RKO (cell line): ENCODE measurements around the gene SCAP.

Experiments
- DNase-seq: peaks from one replicate; pipeline ENCODE4 v3.0.0-alpha.2; 2016; ENCODE audit warnings: low spot score

The SCAP gene

GRCh38 chr3:47413751-47414150, 62.0 kb downstream of the SCAP start:
- DNase-seq, result no peak

DNA sequence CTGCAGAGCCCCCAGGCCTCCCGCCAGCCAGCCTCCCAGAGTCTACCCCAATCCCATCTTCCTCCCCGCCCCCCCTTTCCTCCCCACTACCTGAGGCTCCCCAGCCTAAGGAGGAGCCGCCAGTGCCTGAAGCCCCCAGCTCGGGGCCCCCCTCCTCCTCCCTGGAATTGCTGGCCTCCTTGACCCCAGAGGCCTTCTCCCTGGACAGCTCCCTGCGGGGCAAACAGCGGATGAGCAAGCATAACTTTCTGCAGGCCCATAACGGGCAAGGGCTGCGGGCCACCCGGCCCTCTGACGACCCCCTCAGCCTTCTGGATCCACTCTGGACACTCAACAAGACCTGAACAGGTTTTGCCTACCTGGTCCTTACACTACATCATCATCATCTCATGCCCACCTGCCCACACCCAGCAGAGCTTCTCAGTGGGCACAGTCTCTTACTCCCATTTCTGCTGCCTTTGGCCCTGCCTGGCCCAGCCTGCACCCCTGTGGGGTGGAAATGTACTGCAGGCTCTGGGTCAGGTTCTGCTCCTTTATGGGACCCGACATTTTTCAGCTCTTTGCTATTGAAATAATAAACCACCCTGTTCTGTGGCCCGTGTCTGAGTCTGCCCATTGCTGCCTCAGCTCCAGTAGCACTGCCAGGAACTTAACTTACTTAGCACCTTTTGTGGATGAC, 62.8 kb downstream of the SCAP start:
- no peak for DNase-seq

DNA sequence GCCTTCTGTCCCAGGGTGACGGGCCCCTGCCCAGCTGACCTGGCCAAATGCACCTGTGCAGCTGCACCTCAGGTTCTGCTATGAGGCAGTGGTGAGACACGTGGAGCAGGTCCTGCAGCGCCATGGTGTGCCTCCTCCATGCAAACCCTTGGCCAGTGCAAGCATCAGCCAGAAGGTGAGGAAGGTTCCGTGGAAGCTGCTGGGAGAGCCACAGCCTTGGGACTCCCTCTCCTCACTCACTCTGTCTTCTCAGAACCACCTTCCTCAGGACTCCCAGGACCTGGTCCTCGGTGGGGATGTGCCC, 63.3 kb downstream of the SCAP start:
- DNase-seq, result no peak

DNA sequence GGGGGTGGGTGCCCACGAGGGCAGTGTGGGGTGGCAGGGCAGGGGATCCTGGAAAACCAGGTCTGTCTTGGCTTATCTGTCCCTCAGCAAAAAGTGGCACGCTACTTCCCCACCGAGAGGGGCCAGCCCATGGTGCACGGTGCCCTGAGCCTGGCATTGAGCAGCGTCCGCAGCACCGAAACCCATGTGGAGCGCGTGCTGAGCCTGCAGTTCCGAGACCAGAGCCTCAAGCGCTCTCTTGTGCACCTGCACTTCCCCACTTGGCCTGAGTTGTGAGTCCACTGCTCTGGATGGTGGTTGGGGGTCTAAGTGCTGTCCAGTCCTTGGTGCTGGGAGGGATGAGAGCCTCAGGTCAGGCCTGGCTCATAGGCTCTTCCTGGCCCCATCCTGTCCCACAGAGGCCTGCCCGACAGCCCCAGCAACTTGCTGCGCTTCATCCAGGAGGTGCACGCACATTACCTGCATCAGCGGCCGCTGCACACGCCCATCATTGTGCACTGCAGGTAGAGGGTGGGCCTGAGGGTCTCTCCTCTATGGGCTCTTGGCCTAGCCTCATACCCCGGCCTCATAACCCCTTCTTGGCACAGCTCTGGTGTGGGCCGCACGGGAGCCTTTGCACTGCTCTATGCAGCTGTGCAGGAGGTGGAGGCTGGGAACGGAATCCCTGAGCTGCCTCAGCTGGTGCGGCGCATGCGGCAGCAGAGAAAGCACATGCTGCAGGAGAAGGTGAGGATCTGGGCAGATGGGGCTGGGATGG, 63.9 kb downstream of the SCAP start:
- no peak for DNase-seq

- no peak for DNase-seq
Observed at GRCh38 chr3:47410801-47411646, 64.7 kb downstream of the SCAP start.

GRCh38 chr3:47410417-47410720, 65.4 kb downstream of the SCAP start:
- DNase-seq, result no peak

DNA sequence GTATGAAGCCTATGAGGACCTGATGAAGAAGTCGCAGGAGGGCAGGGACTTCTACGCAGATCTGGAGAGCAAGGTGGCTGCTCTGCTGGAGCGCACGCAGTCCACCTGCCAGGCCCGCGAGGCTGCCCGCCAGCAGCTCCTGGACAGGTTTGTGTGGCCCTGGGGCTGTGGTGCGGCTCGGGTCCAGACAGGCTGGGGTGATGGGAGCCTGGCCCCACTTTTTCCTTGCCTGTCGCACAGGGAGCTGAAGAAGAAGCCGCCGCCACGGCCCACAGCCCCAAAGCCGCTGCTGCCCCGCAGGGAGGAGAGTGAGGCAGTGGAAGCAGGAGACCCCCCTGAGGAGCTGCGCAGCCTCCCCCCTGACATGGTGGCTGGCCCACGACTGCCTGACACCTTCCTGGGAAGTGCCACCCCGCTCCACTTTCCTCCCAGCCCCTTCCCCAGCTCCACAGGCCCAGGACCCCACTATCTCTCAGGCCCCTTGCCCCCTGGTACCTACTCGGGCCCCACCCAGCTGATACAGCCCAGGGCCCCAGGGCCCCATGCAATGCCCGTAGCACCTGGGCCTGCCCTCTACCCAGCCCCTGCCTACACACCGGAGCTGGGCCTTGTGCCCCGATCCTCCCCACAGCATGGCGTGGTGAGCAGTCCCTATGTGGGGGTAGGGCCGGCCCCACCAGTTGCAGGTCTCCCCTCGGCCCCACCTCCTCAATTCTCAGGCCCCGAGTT, 65.9 kb downstream of the SCAP start:
- DNase-seq, result no peak

DNA sequence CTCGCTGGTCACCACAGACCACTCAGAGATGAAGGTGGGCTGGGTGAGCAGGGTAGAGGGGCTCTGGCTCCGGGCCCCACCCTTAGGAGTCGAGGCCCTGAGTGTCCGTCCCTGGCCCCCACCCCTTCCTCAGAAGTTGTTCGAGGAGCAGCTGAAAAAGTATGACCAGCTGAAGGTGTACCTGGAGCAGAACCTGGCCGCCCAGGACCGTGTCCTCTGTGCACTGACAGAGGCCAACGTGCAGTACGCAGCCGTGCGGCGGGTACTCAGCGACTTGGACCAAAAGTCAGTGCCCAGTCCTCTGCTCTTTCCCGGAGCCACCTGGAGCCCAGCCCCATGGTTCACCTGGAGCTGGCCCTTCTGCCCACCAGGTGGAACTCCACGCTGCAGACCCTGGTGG, 66.5 kb downstream of the SCAP start:
- DNase-seq, result no peak

DNA sequence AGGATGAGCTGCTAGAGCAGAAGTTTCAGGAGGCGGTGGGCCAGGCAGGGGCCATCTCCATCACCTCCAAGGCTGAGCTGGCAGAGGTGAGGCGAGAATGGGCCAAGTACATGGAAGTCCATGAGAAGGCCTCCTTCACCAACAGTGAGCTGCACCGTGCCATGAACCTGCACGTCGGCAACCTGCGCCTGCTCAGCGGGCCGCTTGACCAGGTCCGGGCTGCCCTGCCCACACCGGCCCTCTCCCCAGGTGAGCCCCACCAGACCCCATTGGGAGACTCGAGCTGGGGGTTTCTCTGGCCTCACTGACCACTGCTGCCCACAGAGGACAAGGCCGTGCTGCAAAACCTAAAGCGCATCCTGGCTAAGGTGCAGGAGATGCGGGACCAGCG, 66.9 kb downstream of the SCAP start:
- no peak for DNase-seq

DNA sequence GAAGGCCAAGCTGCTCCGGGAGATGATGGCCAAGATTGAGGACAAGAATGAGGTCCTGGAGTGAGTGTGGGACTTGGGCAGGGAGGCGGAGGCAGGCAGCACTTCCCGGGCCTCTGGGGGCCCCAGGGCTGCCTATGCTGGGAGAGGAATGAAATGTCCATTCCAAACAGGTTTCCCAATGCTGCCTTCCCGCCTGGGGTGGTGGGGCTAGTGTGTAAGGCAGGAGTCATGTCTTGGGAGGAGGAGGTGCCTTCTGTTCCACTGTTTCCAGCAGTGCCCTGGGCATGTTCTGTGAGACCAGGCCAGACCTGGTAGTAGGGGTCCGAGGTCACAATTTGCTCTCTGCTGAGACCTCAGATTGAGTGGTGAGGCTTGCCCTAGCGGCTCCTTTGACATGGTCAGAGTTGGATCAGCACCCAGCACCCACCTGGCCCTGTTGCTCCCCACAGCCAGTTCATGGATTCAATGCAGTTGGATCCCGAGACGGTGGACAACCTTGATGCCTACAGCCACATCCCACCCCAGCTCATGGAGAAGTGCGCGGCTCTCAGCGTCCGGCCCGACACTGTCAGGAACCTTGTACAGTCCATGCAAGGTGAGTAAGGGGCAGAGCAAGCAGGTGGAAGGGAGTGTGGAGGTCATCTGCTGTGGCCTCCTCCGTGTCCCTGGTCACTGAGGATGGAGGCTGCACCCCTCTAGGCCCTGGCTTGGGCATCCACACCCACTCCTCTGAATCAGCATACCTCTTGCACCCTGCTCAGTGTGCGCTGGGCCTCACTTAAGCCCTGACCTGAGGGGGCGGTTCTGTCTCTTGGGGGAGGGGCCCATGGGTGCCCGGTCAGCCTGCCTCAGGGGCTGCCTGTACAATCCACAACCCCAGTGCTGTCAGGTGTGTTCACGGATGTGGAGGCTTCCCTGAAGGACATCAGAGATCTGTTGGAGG, 67.6 kb downstream of the SCAP start:
- DNase-seq, result no peak

GRCh38 chr3:47407237-47407636, 68.5 kb downstream of the SCAP start:
- no peak for DNase-seq

GRCh38 chr3:47406762-47407149, 69.0 kb downstream of the SCAP start:
- no peak for DNase-seq

GRCh38 chr3:47405820-47406761, 69.7 kb downstream of the SCAP start:
- DNase-seq, result no peak

- no peak for DNase-seq
Observed at GRCh38 chr3:47404955-47405790, 70.6 kb downstream of the SCAP start.

GRCh38 chr3:47404431-47404876, 71.3 kb downstream of the SCAP start:
- DNase-seq, result no peak

DNA sequence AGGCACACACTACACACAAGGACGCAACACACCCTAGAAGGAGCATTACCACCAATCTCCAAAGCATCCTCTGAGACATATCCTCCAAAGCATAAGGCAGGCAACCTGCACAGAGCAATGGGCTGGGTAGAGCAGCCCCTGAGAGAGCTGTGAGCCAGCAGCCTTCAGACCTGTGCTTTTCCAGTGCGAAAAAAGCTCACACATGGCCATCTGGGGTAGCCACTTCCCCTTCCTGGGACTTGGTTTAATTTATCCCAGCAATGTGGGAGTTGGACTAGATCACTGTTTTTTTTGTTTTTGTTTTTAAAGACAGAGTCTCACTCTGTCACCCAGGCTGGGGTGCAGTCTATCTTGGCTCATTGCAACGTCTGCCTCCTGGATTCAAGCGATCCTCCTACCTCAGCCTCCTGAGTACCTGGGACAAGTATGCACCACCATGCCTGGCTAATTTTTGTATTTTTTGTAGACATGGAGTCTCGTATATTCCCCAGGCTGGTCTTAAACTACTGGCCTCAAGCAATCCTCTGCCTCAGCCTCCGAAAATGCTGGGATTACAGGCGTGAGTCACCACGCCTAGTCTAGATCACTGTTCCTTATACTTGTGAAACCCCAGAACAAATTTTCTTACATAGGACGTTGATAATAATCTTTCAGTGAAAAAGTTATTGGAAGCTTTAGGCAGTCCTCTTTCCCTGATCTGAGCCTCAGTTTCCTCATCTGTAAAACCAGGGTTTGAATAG, 76.0 kb downstream of the SCAP start:
- DNase-seq, result no peak

- DNase-seq, result no peak
Observed at GRCh38 chr3:47399016-47399415, 76.7 kb downstream of the SCAP start.

DNA sequence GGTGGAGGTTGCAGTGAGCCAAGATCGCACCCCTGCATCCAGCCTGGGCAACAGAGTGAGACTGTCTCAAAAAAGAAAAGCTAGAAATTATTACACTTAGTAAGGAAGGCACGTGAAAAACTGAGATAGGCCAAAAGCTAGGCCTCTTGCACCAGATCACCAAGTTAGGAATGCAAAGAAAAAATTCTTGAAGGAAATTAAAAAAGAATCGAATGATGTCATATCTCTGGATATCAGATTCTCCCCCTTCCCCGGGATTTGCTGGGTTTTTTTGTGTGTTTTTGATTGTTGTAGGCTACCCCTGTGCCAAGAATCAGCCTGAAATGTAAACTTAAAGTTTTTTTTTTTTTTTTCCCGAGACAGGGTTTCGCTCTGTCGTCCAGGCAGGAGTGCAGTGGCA, 77.5 kb downstream of the SCAP start:
- no peak for DNase-seq

GRCh38 chr3:47394881-47395280, 80.9 kb downstream of the SCAP start:
- no peak for DNase-seq
